ENCODE measurements around the gene SLC1A5.
"Not testable (repeated sequence)": the region's sequence is repeated elsewhere in the genome, so short reads cannot be mapped to it uniquely, and the experiment has no call there.

SLC1A5 gene

GRCh38 chr19:46788262-46788967, at the start of gene SLC1A5:
Gene SLC1A5 (minus strand): TSS chr19:46788594. CDS start chr19:46787965, 629 bp downstream.
- peak within 1 kb of the TSS; percentile 95 for H3K4me3 Mint-ChIP-seq
- H3K36me3 Mint-ChIP-seq, result peaks cover 2% of the 10 kb centered on the region
- peak within 1 kb of the TSS; percentile 95 for H3K27ac Mint-ChIP-seq
- DNase-seq (ENCODE audit: low spot score in 2 of 2), result peak; percentile 96 to 98
- no peaks in the 10 kb centered on the region for H3K9me3 Mint-ChIP-seq
- H3K4me1 Mint-ChIP-seq, result peaks cover 36% of the 10 kb centered on the region
- peak; percentile 85 for ATAC-seq (ENCODE audit: low read depth)
- H3K27me3 Mint-ChIP-seq, result no peaks in the 10 kb centered on the region

DNA sequence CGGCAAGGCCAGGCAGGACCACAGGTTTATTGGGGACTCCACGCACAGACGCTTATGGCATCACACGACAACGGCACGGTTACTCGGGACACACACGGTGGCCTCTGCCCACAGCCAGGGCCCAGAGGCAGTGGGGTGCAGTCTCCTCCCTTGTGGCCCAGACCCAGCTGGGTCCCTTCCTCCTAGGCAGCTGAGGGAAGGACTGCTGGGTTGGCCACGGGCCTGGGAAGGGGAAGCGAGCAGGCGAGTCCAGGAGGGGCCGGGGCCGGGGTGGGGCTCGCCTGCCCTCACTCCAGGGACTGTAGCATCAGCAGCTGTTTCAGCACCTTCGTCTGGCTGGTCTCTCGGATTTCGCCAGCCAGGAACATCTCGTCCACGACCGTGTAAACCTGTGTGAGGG, 49.8 kb upstream of the SLC1A5 start:
- H3K4me3 Mint-ChIP-seq, result no peak overlapping the region
- peaks cover 2% of the 10 kb centered on the region for H3K4me1 Mint-ChIP-seq
- no peak overlapping the region for H3K27ac Mint-ChIP-seq
- DNase-seq (ENCODE audit: low spot score in 2 of 2) (no peak), ATAC-seq (ENCODE audit: low read depth) (no peak)
- no peaks in the 10 kb centered on the region for H3K27me3 Mint-ChIP-seq
- peaks cover 12% of the 10 kb centered on the region for H3K36me3 Mint-ChIP-seq
- H3K9me3 Mint-ChIP-seq, result no peaks in the 10 kb centered on the region

DNA sequence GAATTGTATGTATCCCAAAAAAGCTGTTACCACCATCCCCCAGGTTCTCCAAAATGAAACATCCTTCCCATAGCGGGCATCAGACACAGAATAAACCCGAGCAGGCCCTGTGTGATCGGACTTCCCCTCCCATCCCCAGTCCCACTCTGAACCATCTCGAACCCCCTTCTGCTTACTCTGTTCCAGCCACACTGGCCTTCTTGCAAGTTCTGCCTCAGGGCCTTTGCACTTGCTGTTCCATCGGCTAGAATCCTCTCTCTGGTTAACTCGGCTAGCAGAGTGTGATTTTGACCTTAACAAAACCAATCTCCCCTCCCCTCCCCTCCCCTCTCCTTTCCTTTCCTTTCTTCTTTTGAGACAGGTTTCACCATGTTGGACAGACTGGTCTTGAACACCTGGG, 46.6 kb upstream of the SLC1A5 start:
- no peak for DNase-seq (ENCODE audit: low spot score in 2 of 2)
- H3K27ac Mint-ChIP-seq, result no peak overlapping the region
- H3K4me3 Mint-ChIP-seq, result no peak overlapping the region
- no peaks in the 10 kb centered on the region for H3K27me3 Mint-ChIP-seq
- H3K4me1 Mint-ChIP-seq, result no peaks in the 10 kb centered on the region
- H3K36me3 Mint-ChIP-seq, result peaks cover 4% of the 10 kb centered on the region
- no peak for ATAC-seq (ENCODE audit: low read depth)
- H3K9me3 Mint-ChIP-seq, result no peaks in the 10 kb centered on the region

DNA sequence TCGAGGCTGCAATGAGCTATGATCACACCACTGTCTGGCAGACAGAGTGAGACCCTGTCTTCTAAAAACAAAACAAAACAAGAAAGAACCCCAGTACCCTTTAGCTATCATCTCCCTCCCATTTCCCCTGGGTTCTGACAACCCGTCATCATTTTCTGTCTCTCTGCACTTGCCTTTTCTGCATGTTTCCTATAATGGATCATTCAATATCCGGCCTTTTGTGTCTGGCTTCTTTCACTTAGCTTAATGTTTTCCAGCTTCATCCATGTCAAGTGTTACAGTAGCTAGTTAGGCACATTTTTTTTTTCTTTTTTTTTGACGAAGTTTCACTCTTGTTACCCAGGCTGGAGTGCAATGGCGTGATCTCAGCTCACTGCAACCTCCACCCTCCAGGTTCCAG, 45.7 kb upstream of the SLC1A5 start:
- Mint-ChIP-seq H3K36me3 (peaks cover 3% of the 10 kb centered on the region), H3K27ac (no peak overlapping the region), H3K4me3 (no peak overlapping the region), H3K4me1 (peaks cover 2% of the 10 kb centered on the region), H3K9me3 (no peaks in the 10 kb centered on the region), H3K27me3 (no peaks in the 10 kb centered on the region)
- ATAC-seq (ENCODE audit: low read depth) (no peak), DNase-seq (ENCODE audit: low spot score in 2 of 2) (no peak)

- no peaks in the 10 kb centered on the region for H3K27me3 Mint-ChIP-seq
- ATAC-seq (ENCODE audit: low read depth), result no peak
- H3K4me1 Mint-ChIP-seq, result peaks cover 4% of the 10 kb centered on the region
- H3K36me3 Mint-ChIP-seq, result no peaks in the 10 kb centered on the region
- H3K9me3 Mint-ChIP-seq, result no peaks in the 10 kb centered on the region
- no peak overlapping the region for H3K27ac Mint-ChIP-seq
- no peak overlapping the region for H3K4me3 Mint-ChIP-seq
- no peak for DNase-seq (ENCODE audit: low spot score in 2 of 2)
Measured at GRCh38 chr19:46830864-46831263, 42.5 kb upstream of the SLC1A5 start.

DNA sequence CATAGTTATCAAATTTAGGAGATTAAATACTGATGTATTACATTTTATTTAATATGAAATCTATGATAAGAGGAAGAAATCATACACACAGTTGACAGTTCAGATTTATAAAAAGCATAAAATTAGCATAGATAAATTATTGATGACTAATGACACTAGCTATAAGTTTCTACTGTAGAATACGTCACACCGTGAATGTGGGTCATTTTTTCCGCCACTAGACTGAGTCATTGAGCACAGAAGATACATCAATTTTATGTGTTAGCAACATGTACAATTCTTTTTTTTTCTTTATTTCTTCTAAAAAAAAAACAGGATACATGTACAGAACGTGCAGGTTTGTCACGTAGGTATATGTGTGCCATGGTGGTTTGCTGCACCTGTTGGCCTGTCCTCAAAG, 40.1 kb upstream of the SLC1A5 start:
- H3K9me3 Mint-ChIP-seq, result no peaks in the 10 kb centered on the region
- H3K4me3 Mint-ChIP-seq, result no peak overlapping the region
- no peak for DNase-seq (ENCODE audit: low spot score in 2 of 2)
- peaks cover 16% of the 10 kb centered on the region for H3K4me1 Mint-ChIP-seq
- H3K27me3 Mint-ChIP-seq, result no peaks in the 10 kb centered on the region
- no peaks in the 10 kb centered on the region for H3K36me3 Mint-ChIP-seq
- no peak for ATAC-seq (ENCODE audit: low read depth)
- H3K27ac Mint-ChIP-seq, result no peak overlapping the region

GRCh38 chr19:46825731-46826055, 37.3 kb upstream of the SLC1A5 start:
- no peaks in the 10 kb centered on the region for H3K27me3 Mint-ChIP-seq
- H3K9me3 Mint-ChIP-seq, result no peaks in the 10 kb centered on the region
- ATAC-seq (ENCODE audit: low read depth) (no peak), DNase-seq (ENCODE audit: low spot score in 2 of 2) (no peak)
- no peak overlapping the region for H3K4me3 Mint-ChIP-seq
- peaks cover 25% of the 10 kb centered on the region for H3K4me1 Mint-ChIP-seq
- H3K36me3 Mint-ChIP-seq, result no peaks in the 10 kb centered on the region
- peak overlapping the region; percentile 89 for H3K27ac Mint-ChIP-seq

- peak in 1 of 2 donors; percentile 27 for DNase-seq (ENCODE audit: low spot score in 2 of 2)
- no peaks in the 10 kb centered on the region for H3K9me3 Mint-ChIP-seq
- H3K4me1 Mint-ChIP-seq, result peaks cover 29% of the 10 kb centered on the region
- H3K36me3 Mint-ChIP-seq, result no peaks in the 10 kb centered on the region
- peak; percentile 30 for ATAC-seq (ENCODE audit: low read depth)
- peak overlapping the region; percentile 89 for H3K27ac Mint-ChIP-seq
- no peaks in the 10 kb centered on the region for H3K27me3 Mint-ChIP-seq
- peak overlapping the region; percentile 81 for H3K4me3 Mint-ChIP-seq
Measured at GRCh38 chr19:46824890-46825730, 36.7 kb upstream of the SLC1A5 start.

- Mint-ChIP-seq H3K4me1 (peaks cover 30% of the 10 kb centered on the region), H3K27ac (no peak overlapping the region), H3K27me3 (no peaks in the 10 kb centered on the region), H3K4me3 (peak overlapping the region; percentile 8), H3K36me3 (no peaks in the 10 kb centered on the region), H3K9me3 (no peaks in the 10 kb centered on the region)
- no peak for DNase-seq (ENCODE audit: low spot score in 2 of 2)
- no peak for ATAC-seq (ENCODE audit: low read depth)
Measured at GRCh38 chr19:46823049-46823448, 34.7 kb upstream of the SLC1A5 start.

DNA sequence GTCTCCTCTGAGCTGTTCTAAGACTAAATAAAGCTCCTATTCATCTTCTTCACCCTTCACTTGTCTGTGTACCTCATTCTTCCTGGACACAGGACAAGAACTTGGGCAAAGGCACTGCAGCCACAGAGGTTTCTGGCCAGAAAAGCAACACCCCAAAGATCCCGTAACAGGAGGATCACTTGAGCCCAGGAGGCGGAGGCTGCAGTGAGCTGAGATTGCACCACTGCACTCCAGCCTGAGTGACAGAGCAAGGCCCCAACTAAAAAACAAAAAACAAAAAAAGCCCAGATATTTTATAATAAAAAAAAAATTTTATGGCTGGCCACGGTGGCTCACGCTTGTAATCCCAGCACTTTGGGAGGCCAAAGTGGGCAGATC, 34.0 kb upstream of the SLC1A5 start:
- Mint-ChIP-seq H3K4me1 (peaks cover 30% of the 10 kb centered on the region), H3K4me3 (peak overlapping the region; percentile 53), H3K27ac (peak overlapping the region; percentile 89)
- not testable (repeated sequence) for H3K9me3 Mint-ChIP-seq; H3K36me3 Mint-ChIP-seq; ATAC-seq (ENCODE audit: low read depth); DNase-seq (ENCODE audit: low spot score in 2 of 2); H3K27me3 Mint-ChIP-seq

DNA sequence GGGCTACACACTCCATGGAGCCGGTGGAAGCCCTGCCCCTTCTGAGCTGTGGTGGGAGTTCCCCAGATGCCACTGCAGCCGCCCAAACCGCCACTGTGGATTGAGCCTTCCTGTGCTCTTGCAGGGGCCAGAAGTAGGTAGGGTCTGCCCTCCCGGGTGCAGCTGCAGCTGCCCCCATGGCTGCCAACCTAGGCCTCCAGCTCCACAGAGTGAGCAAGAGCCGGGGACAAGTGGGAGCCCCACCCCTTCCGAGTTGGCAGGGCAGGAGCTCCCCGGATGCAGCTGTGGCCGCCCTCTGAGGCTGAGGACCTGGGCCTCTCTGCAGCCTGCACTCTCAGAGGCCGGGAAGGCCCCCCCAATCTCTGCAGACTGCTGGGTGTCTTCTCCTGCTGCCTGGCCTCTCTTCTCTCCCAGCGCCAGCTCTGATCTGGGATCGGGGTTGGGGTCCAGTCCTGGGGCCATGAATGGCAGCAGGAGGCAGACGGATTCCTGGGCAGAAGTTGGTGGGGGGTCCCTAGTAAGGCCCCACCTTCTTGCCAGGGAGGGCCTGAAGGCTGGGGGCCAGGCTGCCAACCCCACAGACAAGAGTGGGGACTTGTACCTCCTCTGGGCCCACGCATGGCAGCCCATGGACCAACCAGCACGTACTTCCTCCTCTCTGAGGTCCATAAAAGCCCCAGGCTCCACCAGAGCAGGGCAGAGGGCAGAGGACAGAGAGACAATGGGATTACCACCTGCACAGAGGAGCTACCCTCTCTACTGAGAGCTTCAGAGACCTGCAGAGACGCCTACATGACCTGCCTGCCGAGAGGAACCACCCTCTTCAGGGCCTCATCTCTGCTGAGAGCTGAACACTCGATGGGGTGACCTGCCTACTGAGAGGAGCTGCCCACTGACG, 33.4 kb upstream of the SLC1A5 start:
- Mint-ChIP-seq H3K36me3 (no peaks in the 10 kb centered on the region), H3K27ac (peak overlapping the region; percentile 89), H3K9me3 (no peaks in the 10 kb centered on the region), H3K27me3 (no peaks in the 10 kb centered on the region), H3K4me1 (peaks cover 30% of the 10 kb centered on the region), H3K4me3 (peak overlapping the region; percentile 53)
- DNase-seq (ENCODE audit: low spot score in 2 of 2) (peak; percentile 48 to 64), ATAC-seq (ENCODE audit: low read depth) (peak; percentile 63)

- no peak overlapping the region for H3K4me3 Mint-ChIP-seq
- H3K9me3 Mint-ChIP-seq, result no peaks in the 10 kb centered on the region
- H3K27me3 Mint-ChIP-seq, result no peaks in the 10 kb centered on the region
- H3K27ac Mint-ChIP-seq, result peak overlapping the region; percentile 45
- ATAC-seq (ENCODE audit: low read depth) (no peak), DNase-seq (ENCODE audit: low spot score in 2 of 2) (no peak)
- H3K36me3 Mint-ChIP-seq, result no peaks in the 10 kb centered on the region
- H3K4me1 Mint-ChIP-seq, result peaks cover 17% of the 10 kb centered on the region
Measured at GRCh38 chr19:46818812-46819211, 30.4 kb upstream of the SLC1A5 start.

GRCh38 chr19:46815833-46816627, 27.6 kb upstream of the SLC1A5 start:
- Mint-ChIP-seq H3K4me3 (no peak overlapping the region), H3K27ac (no peak overlapping the region), H3K9me3 (no peaks in the 10 kb centered on the region), H3K4me1 (peaks cover 13% of the 10 kb centered on the region), H3K27me3 (no peaks in the 10 kb centered on the region), H3K36me3 (no peaks in the 10 kb centered on the region)
- DNase-seq (ENCODE audit: low spot score in 2 of 2) (no peak), ATAC-seq (ENCODE audit: low read depth) (no peak)

All from memory B cell (primary cell).